Omental fat pad (tissue), 4 donors: ENCODE results near the gene MUC13. TPM values are rescaled to one million over a fixed set of nuclear protein-coding genes. Genes with fewer than 3 reads are reported as not detected.

Experiments used
- ATAC-seq: fragments of 150-250 bp; one replicate; pipeline ENCODE4 v1.9.1; 2016; ENCODE audit warnings: mild to moderate bottlenecking, moderate library complexity; ENCODE audit not compliant: low FRiP score
- DNase-seq: peaks from one replicate; pipeline ENCODE4 v3.0.0-alpha.2; 2019; ENCODE audit warnings: low spot score
- total RNA-seq, 4 donors: library from RNA; depleted of rRNA; stranded (reverse); fragments of >200 nt; gene quantifications; one replicate each; pipeline ENCODE4 v1.1.0, GENCODE V29; 2016
- TF ChIP-seq, protein P1 (sequence below), 3 donors: fragments of 450-650 bp; IDR thresholded peaks; one replicate each; pipeline ENCODE4 v1.5.1; 2016 to 2017; ENCODE audit warnings: antibody characterized with exemption in 3 of 3, mild to moderate bottlenecking in 3 of 3, moderate library complexity in 2 of 3

Gene MUC13
- total RNA-seq, 4 donors from 2014 or later = not detected

- TF ChIP-seq, protein P1, sequence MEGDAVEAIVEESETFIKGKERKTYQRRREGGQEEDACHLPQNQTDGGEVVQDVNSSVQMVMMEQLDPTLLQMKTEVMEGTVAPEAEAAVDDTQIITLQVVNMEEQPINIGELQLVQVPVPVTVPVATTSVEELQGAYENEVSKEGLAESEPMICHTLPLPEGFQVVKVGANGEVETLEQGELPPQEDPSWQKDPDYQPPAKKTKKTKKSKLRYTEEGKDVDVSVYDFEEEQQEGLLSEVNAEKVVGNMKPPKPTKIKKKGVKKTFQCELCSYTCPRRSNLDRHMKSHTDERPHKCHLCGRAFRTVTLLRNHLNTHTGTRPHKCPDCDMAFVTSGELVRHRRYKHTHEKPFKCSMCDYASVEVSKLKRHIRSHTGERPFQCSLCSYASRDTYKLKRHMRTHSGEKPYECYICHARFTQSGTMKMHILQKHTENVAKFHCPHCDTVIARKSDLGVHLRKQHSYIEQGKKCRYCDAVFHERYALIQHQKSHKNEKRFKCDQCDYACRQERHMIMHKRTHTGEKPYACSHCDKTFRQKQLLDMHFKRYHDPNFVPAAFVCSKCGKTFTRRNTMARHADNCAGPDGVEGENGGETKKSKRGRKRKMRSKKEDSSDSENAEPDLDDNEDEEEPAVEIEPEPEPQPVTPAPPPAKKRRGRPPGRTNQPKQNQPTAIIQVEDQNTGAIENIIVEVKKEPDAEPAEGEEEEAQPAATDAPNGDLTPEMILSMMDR (IDR thresholded peaks at IDR 0.05) = no peak
- DNase-seq (no peak), ATAC-seq (no peak)
Measured at GRCh38 chr3:124888482-124889441, 45.8 kb downstream of the MUC13 start.

DNA sequence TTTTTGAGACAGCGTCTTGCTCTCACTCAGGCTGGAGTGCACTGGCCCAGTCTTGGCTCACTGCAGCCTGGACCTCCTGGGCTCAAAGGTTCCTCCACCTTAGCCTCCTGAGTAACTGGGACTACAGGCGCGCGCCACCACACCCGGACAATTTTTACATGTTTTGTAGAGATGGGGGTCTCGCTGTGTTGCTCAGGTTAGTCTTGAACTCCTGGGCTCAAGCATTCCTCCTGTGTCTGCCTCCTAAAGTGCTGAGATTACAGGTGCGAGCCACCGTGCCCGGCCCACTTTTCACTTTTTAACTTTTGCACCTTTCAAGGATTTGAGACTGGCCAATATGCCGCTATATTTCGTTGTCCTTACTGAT lies 46.6 kb downstream of the MUC13 start:
- DNase-seq (no peak), ATAC-seq (no peak)
- TF ChIP-seq, protein P1 (IDR thresholded peaks at IDR 0.05) = no peak

GRCh38 chr3:124887177-124887931 lies 47.2 kb downstream of the MUC13 start, which contains the start of gene ITGB5:
TSS of gene ITGB5 (minus strand) at chr3:124887365. CDS start at chr3:124887000, 365 bp downstream.
- TF ChIP-seq, protein P1 (IDR thresholded peaks at IDR 0.05) = no peak
- DNase-seq (no peak), ATAC-seq (peak; percentile 85)

DNA sequence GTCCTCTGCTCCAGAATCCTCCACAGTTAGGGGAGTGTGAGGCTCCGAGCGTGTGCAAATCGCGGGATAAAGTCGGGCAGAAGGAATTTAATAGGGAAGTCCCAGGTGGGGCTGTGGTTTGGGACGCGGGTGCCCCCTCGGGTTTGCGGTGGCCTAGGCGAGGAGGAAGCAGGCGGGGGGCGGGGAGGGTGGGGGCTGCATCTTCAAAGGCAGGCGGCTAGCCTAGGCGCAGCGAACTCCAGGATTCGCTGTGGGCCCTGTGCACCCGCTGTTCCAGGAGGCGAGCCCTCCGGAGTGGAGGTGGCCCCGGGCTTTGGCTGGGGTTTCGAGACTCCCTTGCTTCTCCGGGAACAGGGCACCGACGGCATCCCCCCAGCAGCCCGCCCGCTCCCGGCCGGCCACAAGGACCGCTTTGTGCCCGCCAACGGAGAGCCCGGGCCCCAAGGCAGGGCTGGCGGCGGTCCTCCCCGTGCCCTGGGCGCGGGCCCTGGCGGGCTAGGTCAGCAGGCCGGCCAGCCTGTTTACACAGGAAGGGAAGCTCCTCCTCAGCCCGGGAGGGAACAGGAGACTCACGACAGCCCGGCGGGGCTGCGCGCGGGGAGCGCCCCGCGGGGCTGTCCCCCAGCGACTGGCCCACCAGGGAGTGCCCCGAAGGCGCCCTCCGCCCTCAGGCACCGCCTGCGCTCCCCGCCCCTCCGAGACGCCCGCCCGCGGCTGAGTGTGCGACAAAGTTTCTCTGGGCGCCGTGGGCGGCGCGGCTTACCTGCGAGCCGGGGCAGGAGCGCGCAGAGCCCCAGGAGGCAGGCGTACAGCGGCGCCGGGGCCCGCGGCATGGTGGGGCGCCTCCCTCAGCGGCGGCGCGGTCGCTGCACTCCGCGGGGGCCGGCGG lies 48.1 kb downstream of the MUC13 start:
- DNase-seq (no peak), ATAC-seq (peak; percentile 39)
- TF ChIP-seq, protein P1 (IDR thresholded peaks at IDR 0.05) = no peak

- ATAC-seq = no peak
- TF ChIP-seq, protein P1 (IDR thresholded peaks at IDR 0.05) = no peak
- DNase-seq = no peak
Measured at GRCh38 chr3:124885466-124886167, 48.9 kb downstream of the MUC13 start.
